Thoracic aorta (tissue), 2 donors: ENCODE data around the gene ZNF324B. TPM values are rescaled to one million over a fixed set of nuclear protein-coding genes. Genes with fewer than 3 reads are reported as not detected.
A peak's percentile ranks its signal among the peaks of the same experiment; 100 is the strongest.
"Not testable (repeated sequence)": the region's sequence is repeated elsewhere in the genome, so short reads cannot be mapped to it uniquely, and the experiment has no call there.

Experiments
- ATAC-seq: fragments of 150-250 bp; one replicate; pipeline ENCODE4 v1.8.0; 2017; ENCODE audit warnings: low read depth; ENCODE audit not compliant: insufficient number of reproducible peaks, low FRiP score
- DNase-seq: peaks from one replicate; pipeline ENCODE4 v3.0.0-alpha.2; 2020; ENCODE audit warnings: low spot score
- H3K27ac ChIP-seq, 2 donors: fragments of 200-600 bp; sonication (generic); 1 replicate in 1 of 2; 2 replicates in 1 of 2; pipeline ENCODE4 v1.5.1; 2016; ENCODE audit warnings: mild to moderate bottlenecking in 2 of 2, moderate library complexity in 2 of 2
- H3K27me3 ChIP-seq: fragments of 200-600 bp; sonication (generic); replicated peaks from 2 replicates; pipeline ENCODE4 v1.6.0; 2016; ENCODE audit warnings: mild to moderate bottlenecking; ENCODE audit not compliant: insufficient read depth
- H3K36me3 ChIP-seq: fragments of 200-600 bp; sonication (generic); one replicate; pipeline ENCODE4 v1.5.1; 2016
- H3K4me1 ChIP-seq, 2 donors: fragments of 200-600 bp; sonication (generic); 1 replicate in 1 of 2; 2 replicates in 1 of 2; pipeline versions ENCODE4 v1.5.1 to v1.6.0; 2016; ENCODE audit warnings: low read depth in 2 of 2, mild to moderate bottlenecking in 1 of 2; ENCODE audit not compliant: control insufficient read depth in 1 of 2
- H3K4me3 ChIP-seq: fragments of 200-600 bp; sonication (generic); 2 replicates; pipeline ENCODE4 v1.5.1; 2016; ENCODE audit warnings: mild to moderate bottlenecking
- H3K9me3 ChIP-seq: fragments of 200-600 bp; sonication (generic); 2 replicates; pipeline ENCODE4 v1.5.1; 2016
- total RNA-seq, 2 donors: library from RNA; depleted of rRNA; stranded (reverse); fragments of >200 nt; gene quantifications; one replicate each; pipeline versions ENCODE4 v1.1.0 to v1.2.3, GENCODE V29; 2016
- TF ChIP-seq, protein P1 (sequence below): fragments of 200-600 bp; sonication (generic); IDR thresholded peaks from one replicate; pipeline ENCODE4 v1.5.1; 2019; ENCODE audit warnings: antibody characterized with exemption

ZNF324B gene
- total RNA-seq, 2 donors from 2014 or later: 6.0 to 12.0 TPM

DNA sequence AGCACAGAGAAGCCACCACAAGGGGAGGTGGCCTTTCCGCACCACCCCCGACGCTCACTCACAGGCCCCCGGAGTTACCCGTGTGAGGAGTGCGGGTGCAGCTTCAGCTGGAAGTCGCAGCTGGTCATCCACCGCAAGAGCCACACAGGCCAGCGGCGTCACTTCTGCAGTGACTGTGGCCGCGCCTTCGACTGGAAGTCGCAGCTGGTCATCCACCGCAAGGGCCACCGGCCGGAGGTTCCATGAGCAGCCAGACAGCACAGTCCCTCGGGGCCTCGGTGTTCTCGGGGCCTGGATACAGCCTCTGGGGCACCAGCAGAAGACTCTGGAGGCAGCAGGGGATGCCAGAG lies 29.0 kb downstream of the ZNF324B start:
- Histone ChIP-seq H3K27me3 (no peaks in the 10 kb centered on the region), H3K27ac (no peak overlapping the region), H3K9me3 (no peaks in the 10 kb centered on the region), H3K4me3 (no peak overlapping the region), H3K36me3 (peaks cover 21% of the 10 kb centered on the region), H3K4me1 (peaks cover 6 to 27% of the 10 kb centered on the region in 2 donors)
- TF ChIP-seq, protein P1, sequence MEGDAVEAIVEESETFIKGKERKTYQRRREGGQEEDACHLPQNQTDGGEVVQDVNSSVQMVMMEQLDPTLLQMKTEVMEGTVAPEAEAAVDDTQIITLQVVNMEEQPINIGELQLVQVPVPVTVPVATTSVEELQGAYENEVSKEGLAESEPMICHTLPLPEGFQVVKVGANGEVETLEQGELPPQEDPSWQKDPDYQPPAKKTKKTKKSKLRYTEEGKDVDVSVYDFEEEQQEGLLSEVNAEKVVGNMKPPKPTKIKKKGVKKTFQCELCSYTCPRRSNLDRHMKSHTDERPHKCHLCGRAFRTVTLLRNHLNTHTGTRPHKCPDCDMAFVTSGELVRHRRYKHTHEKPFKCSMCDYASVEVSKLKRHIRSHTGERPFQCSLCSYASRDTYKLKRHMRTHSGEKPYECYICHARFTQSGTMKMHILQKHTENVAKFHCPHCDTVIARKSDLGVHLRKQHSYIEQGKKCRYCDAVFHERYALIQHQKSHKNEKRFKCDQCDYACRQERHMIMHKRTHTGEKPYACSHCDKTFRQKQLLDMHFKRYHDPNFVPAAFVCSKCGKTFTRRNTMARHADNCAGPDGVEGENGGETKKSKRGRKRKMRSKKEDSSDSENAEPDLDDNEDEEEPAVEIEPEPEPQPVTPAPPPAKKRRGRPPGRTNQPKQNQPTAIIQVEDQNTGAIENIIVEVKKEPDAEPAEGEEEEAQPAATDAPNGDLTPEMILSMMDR: no peak
- ATAC-seq: no peak
- no peak for DNase-seq

GRCh38 chr19:58480831-58481230 lies 29.4 kb downstream of the ZNF324B start:
- Histone ChIP-seq H3K27ac (no peak overlapping the region), H3K9me3 (no peaks in the 10 kb centered on the region), H3K4me3 (no peak overlapping the region), H3K36me3 (peaks cover 21% of the 10 kb centered on the region), H3K27me3 (no peaks in the 10 kb centered on the region), H3K4me1 (peaks cover 6 to 27% of the 10 kb centered on the region in 2 donors)
- ATAC-seq (no peak), DNase-seq (no peak)
- TF ChIP-seq, protein P1: no peak

GRCh38 chr19:58482372-58482771 lies 30.9 kb downstream of the ZNF324B start:
- Histone ChIP-seq H3K27me3 (no peaks in the 10 kb centered on the region), H3K4me1 (peaks cover 3 to 18% of the 10 kb centered on the region in 2 donors), H3K36me3 (peaks cover 21% of the 10 kb centered on the region), H3K4me3 (no peak overlapping the region), H3K9me3 (no peaks in the 10 kb centered on the region), H3K27ac (no peak overlapping the region)
- ATAC-seq: no peak
- no peak for DNase-seq
- TF ChIP-seq, protein P1: no peak

DNA sequence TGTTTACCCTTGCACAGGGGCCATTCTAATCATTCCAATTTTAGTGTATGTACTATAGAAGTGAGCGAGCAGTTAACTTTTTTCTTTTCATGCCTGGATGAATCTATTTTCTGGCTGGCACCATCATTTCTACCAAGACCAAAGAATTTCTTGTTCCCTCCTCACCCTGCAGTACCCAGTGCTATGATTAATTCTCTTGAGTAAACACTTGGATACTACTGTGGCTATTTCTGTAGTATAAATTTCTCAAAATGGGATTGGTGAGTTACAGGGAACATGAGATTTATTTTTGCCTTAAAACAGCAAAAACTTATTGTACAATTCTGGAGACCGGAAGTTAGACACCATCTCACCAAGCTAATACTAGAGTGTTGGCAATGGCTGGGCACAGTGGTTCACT lies 32.4 kb downstream of the ZNF324B start:
- peaks cover 21% of the 10 kb centered on the region for H3K36me3 ChIP-seq
- H3K4me3 ChIP-seq: no peak overlapping the region
- H3K27ac ChIP-seq: peak overlapping the region; percentile 66 to 76
- H3K27me3 ChIP-seq: no peaks in the 10 kb centered on the region
- H3K9me3 ChIP-seq: no peaks in the 10 kb centered on the region
- no peak for DNase-seq
- TF ChIP-seq, protein P1: no peak
- peaks cover 3 to 15% of the 10 kb centered on the region in 2 donors for H3K4me1 ChIP-seq
- peak; percentile 54 for ATAC-seq

GRCh38 chr19:58484349-58484748 lies 32.9 kb downstream of the ZNF324B start:
- H3K27me3 ChIP-seq, H3K4me3 ChIP-seq, DNase-seq, H3K9me3 ChIP-seq, ATAC-seq: not testable (repeated sequence)
- H3K27ac ChIP-seq: peak overlapping the region; percentile 66 to 76
- H3K4me1 ChIP-seq: peaks cover 3 to 15% of the 10 kb centered on the region in 2 donors
- H3K36me3 ChIP-seq: peaks cover 17% of the 10 kb centered on the region

DNA sequence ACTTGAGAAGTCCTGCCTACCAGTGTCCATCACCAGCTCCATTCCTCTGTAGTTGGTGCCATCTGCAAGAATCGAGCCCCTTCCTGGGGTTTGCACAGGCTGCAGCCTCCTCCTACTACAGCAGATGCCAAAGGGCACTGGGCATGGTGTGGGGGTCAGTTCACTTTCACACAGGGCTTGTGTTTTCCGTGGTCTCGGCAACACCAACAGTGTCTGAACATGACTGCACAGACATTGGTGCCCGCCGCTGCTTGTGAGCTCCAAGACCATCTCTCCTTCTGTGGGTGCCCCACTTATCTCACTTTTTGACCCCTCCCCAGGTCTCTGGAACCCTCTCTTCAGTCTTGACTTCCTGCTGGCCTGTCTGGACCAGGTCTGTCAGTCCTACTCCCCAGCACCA lies 40.0 kb downstream of the ZNF324B start:
- no peak overlapping the region for H3K4me3 ChIP-seq
- TF ChIP-seq, protein P1: no peak

More for the DNA sequence above, 40.0 kb downstream of the ZNF324B start:
- DNase-seq (no peak), ATAC-seq (no peak)
- Histone ChIP-seq H3K36me3 (no peaks in the 10 kb centered on the region), H3K4me1 (no peaks in the 10 kb centered on the region), H3K27ac (no peak overlapping the region), H3K27me3 (no peaks in the 10 kb centered on the region), H3K9me3 (no peaks in the 10 kb centered on the region)
